Lower leg skin (tissue), 3 donors: Measurements from ENCODE around the gene EPHB2.

ENCODE experiments used
- CTCF ChIP-seq, 3 donors: fragments of 450-650 bp; IDR thresholded peaks; one replicate each; pipeline ENCODE4 v1.5.1; 2016; ENCODE audit warnings: antibody characterized with exemption in 3 of 3, mild to moderate bottlenecking in 3 of 3, moderate library complexity in 2 of 3
- POLR2A ChIP-seq, 2 donors: fragments of 450-650 bp; IDR thresholded peaks; one replicate each; pipeline ENCODE4 v1.6.1; 2016 to 2017; ENCODE audit warnings: antibody characterized with exemption in 2 of 2, mild to moderate bottlenecking in 1 of 2, moderate library complexity in 1 of 2

GRCh38 chr1:22778408-22778807 lies 67.8 kb downstream of the EPHB2 start:
- TF ChIP-seq CTCF (IDR thresholded peaks at IDR 0.05) (no peak), POLR2A (IDR thresholded peaks at IDR 0.05) (no peak)
